VCaP (cell line): ENCODE data around the gene CACNA1S.

ENCODE experiments used
- H3K27ac ChIP-seq: fragments of 450-650 bp; 2 replicates; pipeline ENCODE4 v1.5.1; 2017
- CTCF ChIP-seq: fragments of 450-650 bp; conservative IDR thresholded peaks from 2 replicates; pipeline ENCODE4 v1.5.1; 2017; ENCODE audit warnings: mild to moderate bottlenecking, moderate library complexity

Gene CACNA1S

GRCh38 chr1:201112926-201113325, 700 bp upstream of the CACNA1S start:
- no peak overlapping the region for H3K27ac ChIP-seq
- TF ChIP-seq CTCF, result no peak

- TF ChIP-seq CTCF, result no peak
- no peak overlapping the region for H3K27ac ChIP-seq
These were observed 554 bp downstream of the CACNA1S start for GRCh38 chr1:201111672-201112071.

- no peak for TF ChIP-seq CTCF
- H3K27ac ChIP-seq, result no peak overlapping the region
These were observed 1.1 kb downstream of the CACNA1S start for GRCh38 chr1:201111156-201111555.

GRCh38 chr1:201110616-201111015, 1.6 kb downstream of the CACNA1S start:
- TF ChIP-seq CTCF, result no peak
- no peak overlapping the region for H3K27ac ChIP-seq

GRCh38 chr1:201110138-201110537, 2.1 kb downstream of the CACNA1S start:
- no peak for TF ChIP-seq CTCF

GRCh38 chr1:201109651-201110050, 2.6 kb downstream of the CACNA1S start:
- H3K27ac ChIP-seq, result no peak overlapping the region
- no peak for TF ChIP-seq CTCF

More at GRCh38 chr1:201110138-201110537, 2.1 kb downstream of the CACNA1S start:
- H3K27ac ChIP-seq, result no peak overlapping the region

- TF ChIP-seq CTCF, result no peak
- H3K27ac ChIP-seq, result no peak overlapping the region
These were observed 3.6 kb downstream of the CACNA1S start for GRCh38 chr1:201108614-201109013.

- no peak overlapping the region for H3K27ac ChIP-seq
- no peak for TF ChIP-seq CTCF
These were observed 6.5 kb downstream of the CACNA1S start for GRCh38 chr1:201105688-201106087.
